ENCODE data around the gene SLC16A7.

GRCh38 chr12:59780605-59781135 is 184.8 kb downstream of the SLC16A7 start:
- TF ChIP-seq, protein P1, sequence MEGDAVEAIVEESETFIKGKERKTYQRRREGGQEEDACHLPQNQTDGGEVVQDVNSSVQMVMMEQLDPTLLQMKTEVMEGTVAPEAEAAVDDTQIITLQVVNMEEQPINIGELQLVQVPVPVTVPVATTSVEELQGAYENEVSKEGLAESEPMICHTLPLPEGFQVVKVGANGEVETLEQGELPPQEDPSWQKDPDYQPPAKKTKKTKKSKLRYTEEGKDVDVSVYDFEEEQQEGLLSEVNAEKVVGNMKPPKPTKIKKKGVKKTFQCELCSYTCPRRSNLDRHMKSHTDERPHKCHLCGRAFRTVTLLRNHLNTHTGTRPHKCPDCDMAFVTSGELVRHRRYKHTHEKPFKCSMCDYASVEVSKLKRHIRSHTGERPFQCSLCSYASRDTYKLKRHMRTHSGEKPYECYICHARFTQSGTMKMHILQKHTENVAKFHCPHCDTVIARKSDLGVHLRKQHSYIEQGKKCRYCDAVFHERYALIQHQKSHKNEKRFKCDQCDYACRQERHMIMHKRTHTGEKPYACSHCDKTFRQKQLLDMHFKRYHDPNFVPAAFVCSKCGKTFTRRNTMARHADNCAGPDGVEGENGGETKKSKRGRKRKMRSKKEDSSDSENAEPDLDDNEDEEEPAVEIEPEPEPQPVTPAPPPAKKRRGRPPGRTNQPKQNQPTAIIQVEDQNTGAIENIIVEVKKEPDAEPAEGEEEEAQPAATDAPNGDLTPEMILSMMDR (IDR thresholded peaks at IDR 0.05; ENCODE audit: poor library complexity, severe bottlenecking) = no peak
- TF ChIP-seq EZH2 (IDR thresholded peaks at IDR 0.05; ENCODE audit: borderline replicate concordance, insufficient read depth, low read length, poor library complexity, severe bottlenecking) (no peak), TAF1 (IDR thresholded peaks at IDR 0.05; ENCODE audit: low read depth) (no peak), REST (IDR thresholded peaks at IDR 0.05; ENCODE audit: borderline replicate concordance) (no peak), RAD21 (conservative IDR thresholded peaks at IDR 0.05) (no peak), POLR2AphosphoS5 (IDR thresholded peaks at IDR 0.05) (no peak), EP300 (conservative IDR thresholded peaks at IDR 0.05; ENCODE audit: poor library complexity, severe bottlenecking) (no peak), SMC3 (conservative IDR thresholded peaks at IDR 0.05; ENCODE audit: poor library complexity) (no peak), MXI1 (conservative IDR thresholded peaks at IDR 0.05; ENCODE audit: poor library complexity, severe bottlenecking) (no peak)
